Activated CD8-positive, alpha-beta memory T cell treated with anti-CD3 and anti-CD28 coated beads for 1 hour (primary cell): Measurements from ENCODE around the gene STRIP1.
"Not testable (repeated sequence)": the region's sequence is repeated elsewhere in the genome, so short reads cannot be mapped to it uniquely, and the experiment has no call there.

ENCODE experiments used
- DNase-seq, 2 donors: peaks; one replicate each; pipeline ENCODE4 v3.0.0-alpha.2; 2020; ENCODE audit warnings: low read depth in 1 of 2; ENCODE audit errors: extremely low read depth in 1 of 2

STRIP1 gene

GRCh38 chr1:110008971-110009565, 25.4 kb upstream of the STRIP1 start:
- no peak for DNase-seq

- no peak for DNase-seq
Measured at GRCh38 chr1:110011527-110012041, 22.8 kb upstream of the STRIP1 start.

GRCh38 chr1:110012100-110012780, 22.2 kb upstream of the STRIP1 start:
- no peak for DNase-seq

GRCh38 chr1:110017792-110018191, 16.6 kb upstream of the STRIP1 start:
- DNase-seq, result no peak

GRCh38 chr1:110018396-110018795, 16.0 kb upstream of the STRIP1 start:
- DNase-seq, result no peak

GRCh38 chr1:110019770-110020169, 14.7 kb upstream of the STRIP1 start:
- no peak for DNase-seq

GRCh38 chr1:110021285-110021684, 13.1 kb upstream of the STRIP1 start:
- DNase-seq, result no peak

GRCh38 chr1:110024613-110025012, 9.8 kb upstream of the STRIP1 start:
- DNase-seq, result no peak

- not testable (repeated sequence) for DNase-seq
Measured at GRCh38 chr1:110030687-110031086, 3.7 kb upstream of the STRIP1 start.

GRCh38 chr1:110032327-110032726, 2.1 kb upstream of the STRIP1 start:
- DNase-seq, result no peak

GRCh38 chr1:110033421-110033820, 1.0 kb upstream of the STRIP1 start:
- DNase-seq, result no peak

- DNase-seq, result no peak
Measured at GRCh38 chr1:110034040-110034450, 379 bp upstream of the STRIP1 start.

- no peak for DNase-seq
Measured at GRCh38 chr1:110035236-110035752, 870 bp downstream of the STRIP1 start.

GRCh38 chr1:110038271-110038670, 3.8 kb downstream of the STRIP1 start:
- no peak for DNase-seq

GRCh38 chr1:110039641-110040040, 5.2 kb downstream of the STRIP1 start:
- DNase-seq, result no peak

- DNase-seq, result no peak
Measured at GRCh38 chr1:110040548-110040947, 6.1 kb downstream of the STRIP1 start.

- DNase-seq, result no peak
Measured at GRCh38 chr1:110043016-110043415, 8.6 kb downstream of the STRIP1 start.

- DNase-seq, result no peak
Measured at GRCh38 chr1:110047463-110047862, 13.0 kb downstream of the STRIP1 start.

GRCh38 chr1:110048240-110048639, 13.8 kb downstream of the STRIP1 start:
- DNase-seq, result no peak

- DNase-seq, result no peak
Measured at GRCh38 chr1:110048923-110049601, 14.6 kb downstream of the STRIP1 start.

GRCh38 chr1:110049801-110050601, 15.6 kb downstream of the STRIP1 start:
- no peak for DNase-seq
